ENCODE data around the gene PLCXD1. TPM values are rescaled to one million over a fixed set of nuclear protein-coding genes. Genes with fewer than 3 reads are reported as not detected.

PLCXD1 gene
- total RNA-seq, 1 donor from 2014 or later = 25.9 TPM

DNA sequence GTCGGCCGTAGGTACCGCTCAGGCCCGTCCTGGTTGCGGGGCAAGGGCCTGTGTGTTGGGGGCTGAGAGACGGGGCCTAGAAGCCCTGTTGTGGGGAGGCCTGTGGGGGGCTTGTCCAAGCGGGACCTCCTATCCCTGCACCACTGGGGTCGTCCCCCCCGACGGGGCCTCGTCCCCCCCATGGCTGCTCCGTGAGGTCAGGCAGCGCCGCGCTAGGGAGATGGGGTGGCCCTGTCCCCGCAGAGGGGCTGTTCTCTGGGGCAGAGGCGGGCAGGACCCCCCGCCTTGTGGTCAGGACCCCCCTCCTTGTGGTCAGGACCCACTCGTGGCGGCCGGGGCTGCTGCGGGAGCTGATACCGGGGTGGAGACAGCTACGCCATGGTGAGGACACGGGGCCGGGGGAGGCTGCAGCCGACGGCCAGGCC, 49.6 kb downstream of the PLCXD1 start:
- FAIRE-seq = no peak
- H3K4me3 ChIP-seq (ENCODE audit: insufficient read depth, low read depth, low read length) = no peak overlapping the region

DNA sequence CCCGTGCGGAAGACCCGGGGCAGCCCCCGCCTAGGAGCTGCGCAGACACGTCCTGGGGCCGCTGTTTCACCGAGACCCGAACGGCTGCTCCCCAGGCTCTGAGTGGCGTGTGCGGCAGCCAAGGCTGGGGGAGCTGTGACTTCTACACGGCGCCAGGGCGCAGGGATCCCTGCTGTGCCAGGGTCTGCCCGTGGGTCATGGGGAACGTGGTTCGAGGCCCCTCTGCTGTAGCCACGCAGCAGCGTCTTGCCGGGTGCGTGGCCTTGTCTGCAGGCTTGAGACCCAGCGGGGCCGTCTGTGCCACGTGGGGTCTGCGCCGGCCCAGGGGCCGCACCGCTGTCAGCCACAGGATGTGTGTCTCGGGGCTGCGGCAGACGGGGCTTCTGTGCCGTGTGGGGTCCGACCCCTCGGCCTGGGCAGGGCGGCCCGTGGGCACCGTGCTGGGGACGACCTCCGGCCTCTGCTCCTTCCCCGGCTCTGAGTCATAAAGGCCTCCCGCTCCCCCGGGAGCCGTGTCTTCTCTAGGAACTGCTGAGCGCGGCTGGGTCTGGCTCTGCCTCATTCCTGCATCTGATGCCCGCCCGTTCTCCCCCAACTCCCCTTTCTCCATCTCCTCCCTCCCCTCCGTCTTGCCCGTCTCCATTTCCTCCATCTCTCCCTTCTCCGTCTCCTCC, 50.1 kb downstream of the PLCXD1 start:
- H3K4me3 Mint-ChIP-seq (ENCODE audit: unreplicated experiment) = no peak overlapping the region
- H3K79me2 ChIP-seq (ENCODE audit: insufficient read depth, low read length) = no peaks in the 10 kb centered on the region
- peak overlapping the region; percentile 68 for H2AFZ ChIP-seq (ENCODE audit: low read depth, low read length)
- no peak overlapping the region for H3K27ac Mint-ChIP-seq (ENCODE audit: unreplicated experiment)
- peak overlapping the region; percentile 46 for H3K9ac ChIP-seq (ENCODE audit: low read length)
- H4K20me1 ChIP-seq (ENCODE audit: insufficient read depth, low read length) = no peaks in the 10 kb centered on the region
- TF ChIP-seq, protein P1, sequence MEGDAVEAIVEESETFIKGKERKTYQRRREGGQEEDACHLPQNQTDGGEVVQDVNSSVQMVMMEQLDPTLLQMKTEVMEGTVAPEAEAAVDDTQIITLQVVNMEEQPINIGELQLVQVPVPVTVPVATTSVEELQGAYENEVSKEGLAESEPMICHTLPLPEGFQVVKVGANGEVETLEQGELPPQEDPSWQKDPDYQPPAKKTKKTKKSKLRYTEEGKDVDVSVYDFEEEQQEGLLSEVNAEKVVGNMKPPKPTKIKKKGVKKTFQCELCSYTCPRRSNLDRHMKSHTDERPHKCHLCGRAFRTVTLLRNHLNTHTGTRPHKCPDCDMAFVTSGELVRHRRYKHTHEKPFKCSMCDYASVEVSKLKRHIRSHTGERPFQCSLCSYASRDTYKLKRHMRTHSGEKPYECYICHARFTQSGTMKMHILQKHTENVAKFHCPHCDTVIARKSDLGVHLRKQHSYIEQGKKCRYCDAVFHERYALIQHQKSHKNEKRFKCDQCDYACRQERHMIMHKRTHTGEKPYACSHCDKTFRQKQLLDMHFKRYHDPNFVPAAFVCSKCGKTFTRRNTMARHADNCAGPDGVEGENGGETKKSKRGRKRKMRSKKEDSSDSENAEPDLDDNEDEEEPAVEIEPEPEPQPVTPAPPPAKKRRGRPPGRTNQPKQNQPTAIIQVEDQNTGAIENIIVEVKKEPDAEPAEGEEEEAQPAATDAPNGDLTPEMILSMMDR (IDR thresholded peaks at IDR 0.05; ENCODE audit: insufficient read depth, low read depth, low read length) = no peak
- no peak for TF ChIP-seq EZH2 (IDR thresholded peaks at IDR 0.05; ENCODE audit: insufficient read depth, low read length)
- H3K27me3 ChIP-seq (ENCODE audit: insufficient read depth, low read length) = no peaks in the 10 kb centered on the region
- peaks cover 3% of the 10 kb centered on the region for H3K36me3 Mint-ChIP-seq (ENCODE audit: low read depth, unreplicated experiment)
- peak overlapping the region; percentile 81 for H3K4me2 ChIP-seq (ENCODE audit: low read length)
- no peak overlapping the region for H3K27ac ChIP-seq (ENCODE audit: low read depth, low read length)
- peaks cover 8% of the 10 kb centered on the region for H3K4me1 ChIP-seq (ENCODE audit: insufficient read depth, low read length)
- FAIRE-seq (no peak), DNase-seq (ENCODE audit: low read depth) (no peak)
- H3K27me3 Mint-ChIP-seq (ENCODE audit: low read depth, unreplicated experiment) = no peaks in the 10 kb centered on the region
- no peaks in the 10 kb centered on the region for H3K9me3 ChIP-seq (ENCODE audit: insufficient read depth, low read depth, low read length)
- H3K4me3 ChIP-seq (ENCODE audit: insufficient read depth, low read depth, low read length) = peak overlapping the region; percentile 13
- H3K4me1 Mint-ChIP-seq (ENCODE audit: low read depth, unreplicated experiment) = peaks cover 2% of the 10 kb centered on the region
- no peaks in the 10 kb centered on the region for H3K36me3 ChIP-seq (ENCODE audit: insufficient read depth, low read length)
- peaks cover 6% of the 10 kb centered on the region for H3K9me3 Mint-ChIP-seq (ENCODE audit: unreplicated experiment)

More for the DNA sequence above, 49.6 kb downstream of the PLCXD1 start:
- Histone ChIP-seq H4K20me1 (ENCODE audit: insufficient read depth, low read length) (no peaks in the 10 kb centered on the region), H2AFZ (ENCODE audit: low read depth, low read length) (peak overlapping the region; percentile 68), H3K79me2 (ENCODE audit: insufficient read depth, low read length) (no peaks in the 10 kb centered on the region), H3K9me3 (ENCODE audit: insufficient read depth, low read depth, low read length) (no peaks in the 10 kb centered on the region), H3K4me1 (ENCODE audit: insufficient read depth, low read length) (peaks cover 8% of the 10 kb centered on the region), H3K27me3 (ENCODE audit: insufficient read depth, low read length) (no peaks in the 10 kb centered on the region), H3K9ac (ENCODE audit: low read length) (no peak overlapping the region), H3K27ac (ENCODE audit: low read depth, low read length) (no peak overlapping the region), H3K36me3 (ENCODE audit: insufficient read depth, low read length) (no peaks in the 10 kb centered on the region), H3K4me2 (ENCODE audit: low read length) (peak overlapping the region; percentile 81)
- Mint-ChIP-seq H3K27ac (ENCODE audit: unreplicated experiment) (no peak overlapping the region), H3K4me1 (ENCODE audit: low read depth, unreplicated experiment) (peaks cover 2% of the 10 kb centered on the region), H3K36me3 (ENCODE audit: low read depth, unreplicated experiment) (no peaks in the 10 kb centered on the region), H3K9me3 (ENCODE audit: unreplicated experiment) (peaks cover 4% of the 10 kb centered on the region), H3K4me3 (ENCODE audit: unreplicated experiment) (no peak overlapping the region), H3K27me3 (ENCODE audit: low read depth, unreplicated experiment) (no peaks in the 10 kb centered on the region)
- DNase-seq (ENCODE audit: low read depth) = no peak
- no peak for TF ChIP-seq EZH2 (IDR thresholded peaks at IDR 0.05; ENCODE audit: insufficient read depth, low read length)
- TF ChIP-seq, protein P1 (IDR thresholded peaks at IDR 0.05; ENCODE audit: insufficient read depth, low read depth, low read length) = no peak
